Breast epithelium (tissue), 3 donors: ENCODE results near the gene IFI16.

Experiments
- POLR2AphosphoS5 ChIP-seq, 3 donors: sonication (generic); formaldehyde crosslinking; IDR thresholded peaks; one replicate each; pipeline ENCODE4 v1.6.1; 2017; ENCODE audit warnings: antibody characterized with exemption in 3 of 3
- TF ChIP-seq, protein P1 (sequence below), 3 donors: fragments of 450-650 bp; IDR thresholded peaks; one replicate each; pipeline ENCODE4 v1.5.1; 2016 to 2017; ENCODE audit warnings: antibody characterized with exemption in 3 of 3, mild to moderate bottlenecking in 3 of 3, moderate library complexity in 3 of 3

DNA sequence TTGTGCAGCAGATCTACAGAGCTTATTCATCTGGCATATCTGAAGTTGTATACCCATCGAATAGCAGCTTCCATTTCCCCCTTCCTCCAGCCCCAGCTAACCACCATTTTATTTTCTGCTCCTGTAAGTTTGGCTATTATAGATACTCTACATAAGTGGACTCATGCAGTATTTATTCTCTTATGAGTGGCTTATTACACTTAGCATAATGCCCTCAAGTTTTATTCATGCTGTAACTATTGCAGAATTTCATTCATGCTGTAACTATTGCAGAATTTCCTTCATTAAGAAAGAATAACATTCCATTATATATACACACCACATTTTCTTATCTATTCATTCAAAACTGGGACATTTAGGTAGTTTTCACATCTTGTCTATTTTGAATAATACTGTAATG lies 30.5 kb upstream of the IFI16 start:
- TF ChIP-seq, protein P1, sequence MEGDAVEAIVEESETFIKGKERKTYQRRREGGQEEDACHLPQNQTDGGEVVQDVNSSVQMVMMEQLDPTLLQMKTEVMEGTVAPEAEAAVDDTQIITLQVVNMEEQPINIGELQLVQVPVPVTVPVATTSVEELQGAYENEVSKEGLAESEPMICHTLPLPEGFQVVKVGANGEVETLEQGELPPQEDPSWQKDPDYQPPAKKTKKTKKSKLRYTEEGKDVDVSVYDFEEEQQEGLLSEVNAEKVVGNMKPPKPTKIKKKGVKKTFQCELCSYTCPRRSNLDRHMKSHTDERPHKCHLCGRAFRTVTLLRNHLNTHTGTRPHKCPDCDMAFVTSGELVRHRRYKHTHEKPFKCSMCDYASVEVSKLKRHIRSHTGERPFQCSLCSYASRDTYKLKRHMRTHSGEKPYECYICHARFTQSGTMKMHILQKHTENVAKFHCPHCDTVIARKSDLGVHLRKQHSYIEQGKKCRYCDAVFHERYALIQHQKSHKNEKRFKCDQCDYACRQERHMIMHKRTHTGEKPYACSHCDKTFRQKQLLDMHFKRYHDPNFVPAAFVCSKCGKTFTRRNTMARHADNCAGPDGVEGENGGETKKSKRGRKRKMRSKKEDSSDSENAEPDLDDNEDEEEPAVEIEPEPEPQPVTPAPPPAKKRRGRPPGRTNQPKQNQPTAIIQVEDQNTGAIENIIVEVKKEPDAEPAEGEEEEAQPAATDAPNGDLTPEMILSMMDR (IDR thresholded peaks at IDR 0.05) = no peak
- TF ChIP-seq POLR2AphosphoS5 (IDR thresholded peaks at IDR 0.05) = no peak
